GM18505 (cell line): Measurements from ENCODE around the gene MTHFD2.
"Not testable (repeated sequence)": the region's sequence is repeated elsewhere in the genome, so short reads cannot be mapped to it uniquely, and the experiment has no call there.

Experiments
- ATAC-seq: cut with Tn5 transposase; IDR thresholded peaks from one replicate; pipeline ENCODE4 v1.9.1; 2021; ENCODE audit not compliant: unreplicated experiment
- POLR2A ChIP-seq: IDR thresholded peaks from 4 replicates; pipeline ENCODE4 v1.6.1; 2011; ENCODE audit warnings: borderline replicate concordance; ENCODE audit not compliant: insufficient read depth, insufficient read length; ENCODE audit errors: extremely low read depth

Gene MTHFD2

GRCh38 chr2:74227646-74228045 is 29.2 kb downstream of the MTHFD2 start:
- TF ChIP-seq POLR2A, result no peak
- ATAC-seq, result no peak

GRCh38 chr2:74228772-74229171 is 30.4 kb downstream of the MTHFD2 start:
- no peak for TF ChIP-seq POLR2A
- ATAC-seq, result no peak

- ATAC-seq, result not testable (repeated sequence)
Measured at GRCh38 chr2:74229865-74230264, 31.4 kb downstream of the MTHFD2 start.

- TF ChIP-seq POLR2A, result no peak
- ATAC-seq, result no peak
Measured at GRCh38 chr2:74232426-74232825, 34.0 kb downstream of the MTHFD2 start.

GRCh38 chr2:74233648-74234047 is 35.2 kb downstream of the MTHFD2 start:
- TF ChIP-seq POLR2A, result no peak

GRCh38 chr2:74235041-74235440 is 36.6 kb downstream of the MTHFD2 start:
- no peak for ATAC-seq
- no peak for TF ChIP-seq POLR2A

More at GRCh38 chr2:74233648-74234047, 35.2 kb downstream of the MTHFD2 start:
- ATAC-seq, result no peak

- no peak for TF ChIP-seq POLR2A
- ATAC-seq, result no peak
Measured at GRCh38 chr2:74238879-74239278, 40.5 kb downstream of the MTHFD2 start.

- ATAC-seq, result no peak
- no peak for TF ChIP-seq POLR2A
Measured at GRCh38 chr2:74239346-74239745, 40.9 kb downstream of the MTHFD2 start.

- no peak for ATAC-seq
- TF ChIP-seq POLR2A, result no peak
Measured at GRCh38 chr2:74242354-74243071, 44.1 kb downstream of the MTHFD2 start.

- no peak for ATAC-seq
- TF ChIP-seq POLR2A, result no peak
Measured at GRCh38 chr2:74244286-74244685, 45.9 kb downstream of the MTHFD2 start.

- no peak for ATAC-seq
- TF ChIP-seq POLR2A, result no peak
Measured at GRCh38 chr2:74246496-74247195, 48.2 kb downstream of the MTHFD2 start.

- no peak for TF ChIP-seq POLR2A
- no peak for ATAC-seq
Measured at GRCh38 chr2:74249406-74250122, 51.1 kb downstream of the MTHFD2 start.

GRCh38 chr2:74250189-74250631 is 51.8 kb downstream of the MTHFD2 start:
- ATAC-seq, result no peak
- TF ChIP-seq POLR2A, result no peak

GRCh38 chr2:74252036-74252435 is 53.6 kb downstream of the MTHFD2 start:
- ATAC-seq, result no peak
- TF ChIP-seq POLR2A, result no peak
